Dendritic cell treated with granulocyte-macrophage colony-stimulating factor and Interleukin-4, amounts not matched to agents 40 ng/mL and 50 ng/mL, for 4 days (primary cell): ENCODE data around the gene UBLCP1.
"Not testable (repeated sequence)": the region's sequence is repeated elsewhere in the genome, so short reads cannot be mapped to it uniquely, and the experiment has no call there.

Experiments used
- H3K27ac Mint-ChIP-seq: one replicate; pipeline ENCODE4 v1.8.0; 2022; ENCODE audit warnings: mild to moderate bottlenecking, mixed read lengths
- H3K27me3 Mint-ChIP-seq: one replicate; pipeline ENCODE4 v1.8.0; 2022; ENCODE audit warnings: mild to moderate bottlenecking, mixed read lengths
- H3K36me3 Mint-ChIP-seq: one replicate; pipeline ENCODE4 v1.8.0; 2022; ENCODE audit warnings: low read depth, mixed read lengths
- H3K4me1 Mint-ChIP-seq: one replicate; pipeline ENCODE4 v1.8.0; 2022; ENCODE audit warnings: low read depth, mixed read lengths
- H3K4me3 Mint-ChIP-seq: one replicate; pipeline ENCODE4 v1.8.0; 2022; ENCODE audit warnings: mild to moderate bottlenecking, moderate library complexity, mixed read lengths
- H3K9me3 Mint-ChIP-seq: one replicate; pipeline ENCODE4 v1.8.0; 2022; ENCODE audit warnings: mixed read lengths
- intact Hi-C: fragments of 100-400 bp; cut with micrococcal nuclease; formaldehyde crosslinking; loops from one replicate; pipeline ENCODE4 v1.15.0; 2022

The UBLCP1 gene

GRCh38 chr5:159263569-159263905, 447 bp downstream of the UBLCP1 start:
- Mint-ChIP-seq H3K36me3 (peaks cover 33% of the 10 kb centered on the region), H3K9me3 (no peaks in the 10 kb centered on the region), H3K4me3 (peak overlapping the region; percentile 98), H3K27me3 (peaks cover 13% of the 10 kb centered on the region), H3K4me1 (peaks cover 24% of the 10 kb centered on the region), H3K27ac (peak overlapping the region; percentile 95)
- intact Hi-C loops = loop anchor here (2.0 to 5.0 kb wide), 3 partner anchors 51 to 107 kb away; no protein-coding TSS in a partner anchor

DNA sequence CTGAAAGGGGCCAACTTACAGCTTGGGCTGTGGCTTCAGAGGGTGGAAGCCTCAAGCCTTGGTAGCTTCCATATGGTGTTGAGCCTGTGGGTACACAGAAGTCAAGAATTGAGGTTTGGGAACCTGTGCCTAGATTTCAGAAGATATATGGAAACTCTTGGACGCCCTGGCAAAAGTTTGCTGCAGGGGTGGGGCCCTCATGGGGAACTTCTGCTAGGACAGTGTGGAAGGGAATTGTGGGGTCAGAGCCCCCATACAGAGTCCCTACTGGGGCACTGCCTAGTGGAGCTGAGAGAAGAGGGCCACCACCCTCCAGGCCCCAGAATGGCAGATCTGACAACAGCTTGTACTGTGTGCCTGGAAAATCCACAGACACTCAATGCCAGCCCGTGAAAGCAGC, 3.7 kb downstream of the UBLCP1 start:
- H3K27ac Mint-ChIP-seq, intact Hi-C loops, H3K27me3 Mint-ChIP-seq, H3K4me3 Mint-ChIP-seq, H3K9me3 Mint-ChIP-seq: not testable (repeated sequence)
- H3K4me1 Mint-ChIP-seq = peaks cover 24% of the 10 kb centered on the region
- peaks cover 56% of the 10 kb centered on the region for H3K36me3 Mint-ChIP-seq

- Mint-ChIP-seq H3K27ac (no peak overlapping the region), H3K36me3 (peaks cover 53% of the 10 kb centered on the region), H3K4me3 (no peak overlapping the region), H3K4me1 (peaks cover 3% of the 10 kb centered on the region), H3K27me3 (no peaks in the 10 kb centered on the region), H3K9me3 (no peaks in the 10 kb centered on the region)
- intact Hi-C loops = no loop called here
Measured at GRCh38 chr5:159269723-159270122, 6.6 kb downstream of the UBLCP1 start.

GRCh38 chr5:159273923-159274322, 10.8 kb downstream of the UBLCP1 start:
- intact Hi-C loops = no loop called here
- Mint-ChIP-seq H3K36me3 (peaks cover 60% of the 10 kb centered on the region), H3K27ac (no peak overlapping the region), H3K27me3 (no peaks in the 10 kb centered on the region), H3K4me3 (no peak overlapping the region), H3K4me1 (peaks cover 6% of the 10 kb centered on the region), H3K9me3 (no peaks in the 10 kb centered on the region)

GRCh38 chr5:159274676-159275075, 11.6 kb downstream of the UBLCP1 start:
- intact Hi-C loops = no loop called here
- H3K27me3 Mint-ChIP-seq = no peaks in the 10 kb centered on the region
- no peak overlapping the region for H3K27ac Mint-ChIP-seq
- H3K4me3 Mint-ChIP-seq = no peak overlapping the region
- H3K9me3 Mint-ChIP-seq = no peaks in the 10 kb centered on the region
- peaks cover 60% of the 10 kb centered on the region for H3K36me3 Mint-ChIP-seq
- peaks cover 6% of the 10 kb centered on the region for H3K4me1 Mint-ChIP-seq

DNA sequence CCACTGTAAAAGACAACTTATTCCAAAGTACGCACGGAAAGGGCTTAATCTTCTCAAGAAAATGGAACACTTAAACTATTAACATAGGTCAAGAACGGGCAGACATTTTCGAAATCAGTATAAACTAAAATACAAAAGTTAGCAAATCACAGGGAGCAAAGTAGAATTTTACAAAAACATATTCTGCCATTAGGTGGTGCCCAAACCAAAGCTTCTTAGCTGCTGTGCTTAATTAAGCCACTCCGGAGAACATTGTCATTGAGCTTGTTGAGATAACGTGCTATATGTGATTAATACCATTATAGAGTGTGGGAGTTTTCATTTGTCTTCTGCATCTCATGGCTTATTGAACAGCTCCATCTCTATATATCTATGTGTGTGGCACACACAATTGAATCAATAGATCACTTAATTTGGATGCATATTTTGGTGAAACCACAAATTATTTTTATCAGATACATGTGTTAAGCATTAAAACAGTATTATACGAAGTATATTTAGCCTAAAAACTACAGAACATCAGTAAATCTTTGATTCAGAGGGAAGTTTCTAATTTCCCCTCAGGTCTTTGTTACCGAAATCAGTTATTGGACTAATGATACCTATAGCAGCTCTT, 23.4 kb downstream of the UBLCP1 start:
- H3K4me1 Mint-ChIP-seq = no peaks in the 10 kb centered on the region
- no peak overlapping the region for H3K27ac Mint-ChIP-seq
- no peaks in the 10 kb centered on the region for H3K27me3 Mint-ChIP-seq
- H3K36me3 Mint-ChIP-seq = peaks cover 11% of the 10 kb centered on the region
- H3K9me3 Mint-ChIP-seq = no peaks in the 10 kb centered on the region
- H3K4me3 Mint-ChIP-seq = no peak overlapping the region
- intact Hi-C loops = loop anchor here (5.0 to 10.0 kb wide), 2 partner anchors 631 to 708 kb away; partner anchors contain the start of gene ADRA1B

GRCh38 chr5:159290741-159291140, 27.7 kb downstream of the UBLCP1 start:
- Mint-ChIP-seq H3K4me1 (no peaks in the 10 kb centered on the region), H3K4me3 (no peak overlapping the region), H3K27me3 (no peaks in the 10 kb centered on the region), H3K27ac (no peak overlapping the region), H3K36me3 (no peaks in the 10 kb centered on the region), H3K9me3 (no peaks in the 10 kb centered on the region)
- intact Hi-C loops = no loop called here

DNA sequence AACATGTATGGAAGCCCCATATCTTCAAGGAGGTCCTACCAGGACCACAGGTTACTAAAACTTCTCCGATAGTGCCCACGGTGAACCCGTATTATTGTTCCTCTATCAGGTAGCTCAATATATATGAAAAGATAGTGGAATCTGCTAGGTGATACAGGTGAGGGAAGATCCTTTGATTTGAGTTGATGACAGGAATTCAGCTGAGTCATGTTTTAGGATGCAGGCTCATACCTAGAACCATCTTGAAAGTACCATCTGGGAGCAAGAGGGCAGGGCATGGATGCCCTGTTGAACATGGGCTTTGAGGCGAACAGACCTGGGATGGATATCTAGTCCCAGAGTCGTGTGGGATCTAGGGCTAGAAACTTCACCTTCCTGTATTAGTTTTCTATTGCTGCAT, 31.8 kb downstream of the UBLCP1 start:
- Mint-ChIP-seq H3K27ac (no peak overlapping the region), H3K36me3 (no peaks in the 10 kb centered on the region), H3K4me3 (no peak overlapping the region), H3K4me1 (no peaks in the 10 kb centered on the region), H3K9me3 (peaks cover 29% of the 10 kb centered on the region), H3K27me3 (no peaks in the 10 kb centered on the region)
- intact Hi-C loops = no loop called here

DNA sequence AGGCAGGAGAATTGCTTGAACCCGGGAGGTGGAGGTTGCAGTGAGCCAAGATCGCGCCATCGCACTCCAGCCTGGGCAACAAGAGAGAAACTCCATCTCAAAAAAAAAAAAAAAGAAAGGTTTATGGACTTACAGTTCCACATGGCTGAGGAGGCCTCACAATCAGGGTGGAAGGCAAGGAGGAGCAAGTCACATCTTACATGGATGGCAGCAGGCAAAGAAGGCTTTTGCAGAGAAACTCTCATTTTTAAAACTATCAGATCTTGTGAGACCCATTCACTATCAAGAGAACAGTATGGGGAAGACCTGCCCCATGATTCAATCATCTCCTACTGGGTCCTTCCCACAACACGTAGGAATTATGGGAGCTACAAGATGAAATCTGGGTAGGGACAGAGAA, 34.2 kb downstream of the UBLCP1 start:
- H3K27me3 Mint-ChIP-seq, H3K27ac Mint-ChIP-seq, H3K4me3 Mint-ChIP-seq, H3K36me3 Mint-ChIP-seq, intact Hi-C loops, H3K4me1 Mint-ChIP-seq: not testable (repeated sequence)
- peaks cover 50% of the 10 kb centered on the region for H3K9me3 Mint-ChIP-seq

DNA sequence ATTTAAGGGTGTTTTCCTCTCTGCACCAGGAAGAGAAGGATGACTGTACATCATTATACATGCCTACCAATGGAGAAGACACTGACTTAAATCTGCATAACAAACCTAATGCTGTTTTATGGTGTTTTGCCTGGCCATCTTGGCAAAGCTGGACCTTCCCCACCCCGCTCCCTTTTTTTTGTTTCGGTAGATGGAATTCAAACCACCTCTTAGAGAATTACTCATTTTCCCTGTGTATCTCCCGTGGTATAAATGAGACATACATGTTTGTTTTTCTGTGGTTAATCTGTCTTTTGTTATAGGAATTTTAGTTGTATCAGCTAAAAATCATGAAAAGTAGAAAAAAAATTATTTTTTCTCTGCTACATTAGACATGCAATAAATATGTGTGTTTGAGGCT, 38.4 kb downstream of the UBLCP1 start:
- Mint-ChIP-seq H3K36me3 (peaks cover 15% of the 10 kb centered on the region), H3K4me3 (no peak overlapping the region), H3K27me3 (no peaks in the 10 kb centered on the region), H3K9me3 (peaks cover 69% of the 10 kb centered on the region), H3K4me1 (peaks cover 5% of the 10 kb centered on the region), H3K27ac (no peak overlapping the region)
- intact Hi-C loops = no loop called here

- peaks cover 15% of the 10 kb centered on the region for H3K36me3 Mint-ChIP-seq
- H3K4me3 Mint-ChIP-seq, H3K4me1 Mint-ChIP-seq, intact Hi-C loops, H3K27me3 Mint-ChIP-seq: not testable (repeated sequence)
- H3K9me3 Mint-ChIP-seq = peaks cover 64% of the 10 kb centered on the region
- H3K27ac Mint-ChIP-seq = peak overlapping the region; percentile 5
Measured at GRCh38 chr5:159301929-159302860, 39.1 kb downstream of the UBLCP1 start.

- peaks cover 53% of the 10 kb centered on the region for H3K9me3 Mint-ChIP-seq
- intact Hi-C loops = no loop called here
- H3K4me1 Mint-ChIP-seq = peaks cover 5% of the 10 kb centered on the region
- peaks cover 2% of the 10 kb centered on the region for H3K27me3 Mint-ChIP-seq
- no peak overlapping the region for H3K4me3 Mint-ChIP-seq
- no peak overlapping the region for H3K27ac Mint-ChIP-seq
- H3K36me3 Mint-ChIP-seq = peaks cover 15% of the 10 kb centered on the region
Measured at GRCh38 chr5:159303286-159303685, 40.2 kb downstream of the UBLCP1 start.

DNA sequence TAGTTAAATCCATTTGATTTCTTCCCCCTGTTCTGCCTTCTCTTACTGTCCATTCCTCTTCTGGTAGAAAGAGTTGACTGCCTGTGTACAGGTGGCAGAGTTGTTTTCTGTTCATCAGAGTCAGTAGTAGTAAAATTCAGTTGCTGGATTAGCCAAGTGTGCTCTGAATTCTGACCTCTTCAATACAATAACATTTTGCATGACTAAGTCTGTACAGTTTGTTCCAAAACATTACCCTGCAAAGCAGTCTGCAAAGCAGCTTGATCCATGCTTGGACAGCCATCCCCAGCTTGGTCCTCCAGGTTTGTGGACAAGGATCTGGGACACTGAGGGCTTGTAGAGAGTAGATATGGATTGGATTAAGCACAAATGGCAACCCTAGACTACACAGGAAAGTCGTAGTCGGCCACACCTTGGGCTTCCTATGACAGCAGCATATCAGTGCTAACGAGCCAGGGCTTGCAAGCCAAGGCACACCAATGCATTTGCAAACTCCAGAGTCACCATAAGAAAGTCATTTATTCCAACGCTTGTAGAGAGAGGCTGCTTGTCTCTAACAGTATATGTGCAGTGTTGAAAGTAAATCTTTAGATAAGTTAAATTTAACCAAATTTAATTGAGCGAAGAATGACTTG, 42.0 kb downstream of the UBLCP1 start:
- intact Hi-C loops = no loop called here
- Mint-ChIP-seq H3K27me3 (peaks cover 10% of the 10 kb centered on the region), H3K27ac (no peak overlapping the region), H3K36me3 (peaks cover 15% of the 10 kb centered on the region), H3K9me3 (peaks cover 40% of the 10 kb centered on the region), H3K4me3 (no peak overlapping the region), H3K4me1 (peaks cover 5% of the 10 kb centered on the region)
